ENCODE measurements around the gene TTC39C.

TTC39C gene

DNA sequence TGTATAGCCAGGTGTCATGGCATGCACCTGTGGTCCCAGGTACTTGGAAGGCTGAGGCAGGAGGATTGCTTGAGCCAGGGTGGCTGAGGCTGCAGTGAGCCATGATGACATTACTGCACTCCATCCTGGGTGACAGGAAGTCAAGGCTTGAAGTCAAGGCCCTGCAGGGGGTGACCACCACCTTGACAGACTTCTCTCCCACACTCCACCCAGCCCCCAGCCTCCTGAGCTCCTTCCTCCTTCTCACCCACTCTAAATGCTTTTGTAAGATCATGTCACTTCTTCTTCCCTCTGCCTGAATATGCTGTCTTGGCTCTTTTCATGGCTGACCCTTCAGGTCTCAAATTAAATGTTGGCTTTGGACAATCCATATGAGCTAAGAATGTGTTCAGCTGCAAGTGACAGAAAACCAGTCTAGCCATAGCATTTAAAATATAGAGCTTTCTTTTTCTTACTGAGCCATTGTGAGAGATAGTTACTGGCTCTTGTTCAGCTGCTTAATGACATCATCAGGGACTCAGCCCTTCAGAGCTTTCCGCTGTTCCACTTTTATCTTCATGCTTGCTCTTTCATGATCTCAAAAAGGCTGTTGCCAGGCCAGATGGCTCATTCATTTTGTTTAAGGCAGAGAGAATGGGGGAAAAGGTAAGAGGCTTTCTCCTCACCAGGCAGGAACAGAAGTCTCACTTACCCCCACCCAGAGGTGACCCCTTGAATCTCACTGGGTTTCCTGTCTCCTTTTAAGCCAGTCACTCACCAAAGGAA, 36.7 kb upstream of the TTC39C start:
- peaks cover 36% of the 10 kb centered on the region for H3K4me1 Mint-ChIP-seq
- peaks cover 4% of the 10 kb centered on the region for H3K36me3 Mint-ChIP-seq (ENCODE audit: insufficient read depth)
- peak overlapping the region; percentile 33 for H3K4me3 Mint-ChIP-seq
- H3K27me3 Mint-ChIP-seq, result no peaks in the 10 kb centered on the region
- ATAC-seq (replicated peaks; ENCODE audit: extremely low read depth, poor library complexity, severe bottlenecking) (no peak), DNase-seq (ENCODE audit: low spot score in 2 of 2) (no peak)
- H3K27ac Mint-ChIP-seq (ENCODE audit: low read depth), result peak overlapping the region; percentile 77
- H3K9me3 Mint-ChIP-seq, result no peaks in the 10 kb centered on the region

DNA sequence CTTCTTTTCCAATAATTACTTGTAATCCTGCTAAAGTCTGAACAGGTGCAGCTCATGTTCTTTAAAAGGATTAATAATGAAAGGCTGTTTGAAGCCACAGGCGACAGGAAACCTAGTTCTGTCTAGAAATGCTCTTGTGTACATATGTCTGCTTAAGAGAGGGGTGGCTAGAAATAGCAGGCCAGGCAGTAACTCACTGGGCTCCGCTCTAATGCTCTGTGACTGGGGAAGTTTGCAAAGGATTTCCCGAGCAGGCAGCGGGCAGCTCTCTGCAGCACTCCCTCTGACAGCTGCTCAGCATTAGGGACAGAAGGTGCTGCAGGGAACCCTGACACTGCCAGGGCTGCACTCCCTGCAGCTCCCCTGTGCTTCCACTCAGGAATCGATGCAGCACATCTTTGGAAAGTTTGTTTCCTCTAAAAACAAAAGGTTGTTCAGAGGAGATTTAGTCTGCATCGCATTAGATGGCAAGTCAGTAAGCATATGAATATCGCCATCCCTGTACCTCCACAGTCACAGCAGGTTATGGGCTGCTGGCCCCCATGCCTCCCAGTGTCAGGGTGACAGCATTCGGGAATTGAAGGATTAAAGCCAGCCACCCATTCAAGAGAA, 33.1 kb upstream of the TTC39C start:
- DNase-seq (ENCODE audit: low spot score in 2 of 2) (no peak), ATAC-seq (replicated peaks; ENCODE audit: extremely low read depth, poor library complexity, severe bottlenecking) (no peak)
- Mint-ChIP-seq H3K9me3 (no peaks in the 10 kb centered on the region), H3K36me3 (ENCODE audit: insufficient read depth) (peaks cover 2% of the 10 kb centered on the region), H3K27ac (ENCODE audit: low read depth) (no peak overlapping the region), H3K4me1 (peaks cover 20% of the 10 kb centered on the region), H3K4me3 (no peak overlapping the region), H3K27me3 (no peaks in the 10 kb centered on the region)

DNA sequence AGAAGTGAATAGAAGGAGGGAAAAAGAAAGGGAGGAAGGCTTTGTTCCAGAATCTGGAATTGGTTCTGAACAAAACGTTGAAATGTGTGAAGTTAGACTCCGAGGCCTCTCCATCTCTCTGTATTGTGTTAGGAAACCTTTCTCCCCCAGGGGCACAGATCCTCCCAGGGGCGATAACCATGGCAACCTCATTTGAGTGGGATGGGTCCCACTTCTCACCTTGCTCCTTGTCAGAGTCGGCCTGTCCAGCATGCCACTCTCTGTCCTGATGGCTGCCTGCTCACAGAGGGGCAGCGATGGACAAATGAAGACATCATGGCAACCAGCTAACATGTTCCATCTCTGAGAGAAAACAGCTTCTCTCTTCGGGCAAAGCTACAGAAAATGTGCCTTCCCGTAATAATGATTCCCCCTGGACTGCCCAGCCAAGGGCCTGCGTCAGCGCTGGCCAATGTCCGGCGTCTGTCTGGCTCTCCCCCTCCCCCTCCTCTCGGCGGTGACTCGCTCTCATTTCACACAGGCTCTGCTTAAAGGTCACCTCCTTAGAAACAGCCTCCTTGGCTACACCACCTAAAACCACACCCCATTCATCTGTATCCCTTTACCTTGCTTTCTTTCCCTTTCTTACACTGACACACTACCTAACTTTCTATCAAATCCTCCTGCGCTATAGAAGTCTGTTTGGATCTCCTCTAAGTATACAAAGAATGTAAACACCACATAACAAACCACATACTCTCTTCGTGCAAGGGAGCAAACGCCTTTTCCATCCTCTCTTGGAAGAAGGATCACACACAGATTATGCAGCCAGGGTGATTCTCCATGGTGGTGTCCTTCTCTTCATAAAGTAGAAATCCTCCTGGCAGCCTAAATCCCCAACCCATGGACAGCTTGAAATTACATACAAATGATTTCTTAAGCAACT, 32.1 kb upstream of the TTC39C start:
- Mint-ChIP-seq H3K27ac (ENCODE audit: low read depth) (no peak overlapping the region), H3K4me1 (peaks cover 21% of the 10 kb centered on the region), H3K36me3 (ENCODE audit: insufficient read depth) (peaks cover 2% of the 10 kb centered on the region), H3K27me3 (no peaks in the 10 kb centered on the region), H3K9me3 (no peaks in the 10 kb centered on the region), H3K4me3 (no peak overlapping the region)
- DNase-seq (ENCODE audit: low spot score in 2 of 2) (no peak), ATAC-seq (replicated peaks; ENCODE audit: extremely low read depth, poor library complexity, severe bottlenecking) (no peak)

DNA sequence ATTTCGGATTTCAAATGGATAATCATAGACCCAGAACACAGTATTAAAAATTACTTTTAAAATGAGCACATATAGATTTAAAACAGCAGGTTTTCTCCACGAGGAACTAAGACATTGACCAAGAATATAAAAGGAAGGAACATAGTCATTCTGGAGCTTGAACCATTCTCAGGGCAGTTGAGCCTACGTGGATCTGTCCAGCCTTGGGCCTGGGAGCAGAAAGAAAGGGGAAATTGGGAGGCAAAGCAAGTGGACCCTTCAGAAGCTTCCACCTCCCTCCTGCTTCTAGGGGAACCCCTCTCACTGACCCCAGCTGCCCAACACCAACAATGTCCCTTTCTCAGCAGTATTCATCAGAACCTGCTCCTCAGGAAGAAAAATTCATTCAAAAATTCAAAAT, 31.4 kb upstream of the TTC39C start:
- no peak overlapping the region for H3K4me3 Mint-ChIP-seq
- H3K4me1 Mint-ChIP-seq, result peaks cover 18% of the 10 kb centered on the region
- no peak for ATAC-seq (replicated peaks; ENCODE audit: extremely low read depth, poor library complexity, severe bottlenecking)

DNA sequence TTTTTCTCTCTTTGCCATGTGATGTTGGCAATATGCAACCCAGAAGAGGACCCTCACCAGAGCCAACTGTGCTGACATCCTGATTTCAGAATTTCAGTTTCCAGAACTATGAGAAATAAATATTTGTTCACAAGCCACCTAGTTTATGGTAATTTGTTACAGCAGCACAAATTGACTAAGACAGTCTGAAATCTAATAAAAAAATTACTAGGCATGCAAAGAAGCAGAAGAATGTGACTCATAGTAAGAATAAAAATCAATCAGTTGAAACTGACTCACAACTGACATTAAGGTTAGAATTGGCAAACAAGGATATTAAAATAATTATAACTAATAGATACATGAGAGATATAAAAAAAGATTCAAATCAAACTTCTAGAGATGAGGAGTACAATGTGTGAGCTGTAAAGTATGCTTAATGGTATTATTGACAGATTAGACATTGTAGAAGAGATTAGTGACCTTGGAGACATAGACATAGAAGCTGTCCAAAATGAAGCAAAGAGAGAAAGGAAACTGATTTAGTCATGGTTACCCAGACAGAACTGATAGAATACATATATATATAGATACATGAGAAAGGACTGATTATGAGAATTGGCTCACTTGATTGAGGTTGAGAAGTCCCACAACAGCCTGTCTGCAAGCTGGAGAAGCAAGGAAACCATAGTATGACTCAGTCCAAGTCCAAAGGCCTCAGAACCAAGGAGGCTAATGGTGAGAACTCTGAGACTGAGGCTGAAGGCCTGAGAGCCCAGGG, 27.8 kb upstream of the TTC39C start:
- H3K27me3 Mint-ChIP-seq, result no peaks in the 10 kb centered on the region
- H3K27ac Mint-ChIP-seq (ENCODE audit: low read depth), result peak overlapping the region; percentile 23
- ATAC-seq (replicated peaks; ENCODE audit: extremely low read depth, poor library complexity, severe bottlenecking) (no peak), DNase-seq (ENCODE audit: low spot score in 2 of 2) (no peak)
- H3K9me3 Mint-ChIP-seq, result no peaks in the 10 kb centered on the region
- H3K4me3 Mint-ChIP-seq, result no peak overlapping the region
- H3K4me1 Mint-ChIP-seq, result peaks cover 40% of the 10 kb centered on the region
- H3K36me3 Mint-ChIP-seq (ENCODE audit: insufficient read depth), result peaks cover 2% of the 10 kb centered on the region

More for the DNA sequence above, 31.4 kb upstream of the TTC39C start:
- H3K36me3 Mint-ChIP-seq (ENCODE audit: insufficient read depth), result peaks cover 2% of the 10 kb centered on the region
- H3K27me3 Mint-ChIP-seq, result no peaks in the 10 kb centered on the region
- H3K9me3 Mint-ChIP-seq, result no peaks in the 10 kb centered on the region
- no peak overlapping the region for H3K27ac Mint-ChIP-seq (ENCODE audit: low read depth)
- DNase-seq (ENCODE audit: low spot score in 2 of 2), result no peak

DNA sequence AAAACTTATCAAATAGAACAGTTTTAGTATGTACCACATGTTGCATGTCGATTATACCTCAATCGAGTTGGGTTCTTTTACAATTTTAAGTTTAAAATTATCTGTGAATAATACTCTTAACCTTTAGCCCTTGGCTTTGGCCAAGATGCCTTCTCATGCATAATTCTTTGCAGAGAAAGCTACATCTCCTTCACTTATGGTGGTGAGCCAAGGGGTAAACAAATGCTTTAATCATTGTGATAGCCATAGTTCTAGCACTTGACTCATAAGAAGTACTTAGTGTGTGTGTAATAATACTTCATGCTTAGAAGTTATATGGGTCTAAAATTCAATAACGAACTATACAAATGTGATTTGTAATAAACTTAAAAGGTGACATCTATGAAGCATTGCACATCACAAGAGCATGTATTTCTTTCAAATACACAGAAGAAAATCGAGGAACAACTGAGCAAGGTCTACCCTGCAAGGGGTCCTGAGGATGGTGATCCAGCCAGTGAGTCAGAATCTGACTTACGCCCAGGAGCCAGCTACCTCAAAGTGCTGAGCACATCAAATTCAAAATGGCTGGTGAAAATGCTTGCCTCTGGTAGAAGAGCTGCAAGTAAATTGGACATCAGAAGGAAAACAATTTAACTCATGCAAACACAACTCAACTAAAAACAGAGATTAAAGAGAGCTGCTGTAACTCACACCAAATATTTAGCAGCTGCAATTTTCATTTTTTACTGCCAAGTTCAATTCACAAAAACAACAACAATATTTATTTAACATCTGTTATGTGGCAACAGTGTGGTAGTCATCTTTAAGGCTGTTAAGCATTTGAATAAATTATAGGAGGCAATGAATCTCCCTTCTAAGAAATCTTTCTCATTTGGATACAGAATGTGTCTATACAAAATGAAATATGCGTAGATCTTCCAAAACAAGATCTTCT, 23.8 kb upstream of the TTC39C start:
- H3K36me3 Mint-ChIP-seq (ENCODE audit: insufficient read depth), result peaks cover 10% of the 10 kb centered on the region
- ATAC-seq (replicated peaks; ENCODE audit: extremely low read depth, poor library complexity, severe bottlenecking), result no peak
- H3K4me1 Mint-ChIP-seq, result peaks cover 66% of the 10 kb centered on the region
- peak overlapping the region; percentile 92 for H3K27ac Mint-ChIP-seq (ENCODE audit: low read depth)
- no peaks in the 10 kb centered on the region for H3K9me3 Mint-ChIP-seq
- DNase-seq (ENCODE audit: low spot score in 2 of 2), result no peak
- peak overlapping the region; percentile 26 for H3K4me3 Mint-ChIP-seq
- H3K27me3 Mint-ChIP-seq, result no peaks in the 10 kb centered on the region

DNA sequence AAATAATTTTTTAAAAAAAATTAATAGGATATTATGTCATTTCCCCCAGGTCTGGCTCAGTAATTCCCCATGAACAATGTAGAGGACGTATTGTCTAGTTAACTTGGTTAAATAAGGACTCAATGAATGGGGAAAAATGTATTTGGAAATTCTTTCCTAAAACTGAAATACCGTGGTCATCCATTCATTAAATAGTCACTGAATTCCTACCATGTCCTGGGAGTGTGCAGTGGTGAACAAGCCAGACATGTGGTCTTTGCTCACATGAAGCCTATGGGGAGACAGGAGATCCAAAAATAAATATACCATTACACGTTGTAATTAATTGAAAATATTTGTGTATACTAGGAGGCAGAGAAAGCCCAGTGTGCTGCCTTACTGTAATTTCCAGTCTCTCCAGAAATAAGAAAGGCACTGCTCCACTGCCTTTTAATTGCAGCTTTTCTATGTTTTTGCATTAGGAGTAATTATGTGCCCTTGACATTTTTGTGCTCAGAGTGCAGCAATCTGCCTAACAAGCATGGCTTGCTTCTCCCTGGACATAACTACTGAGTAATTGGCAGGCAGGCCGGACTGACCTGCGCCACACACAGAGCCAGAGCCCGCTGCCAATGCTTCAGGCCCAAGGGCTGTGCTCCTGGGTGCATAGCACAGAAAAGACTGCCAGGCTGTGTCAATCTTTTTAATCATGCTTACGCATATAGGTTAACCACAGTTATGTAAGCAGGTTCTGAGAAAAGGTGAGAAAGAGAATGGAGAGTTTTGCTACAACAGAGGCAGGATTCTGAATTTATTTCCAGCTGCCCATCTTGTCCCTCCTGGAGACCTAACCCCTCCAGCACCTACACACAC, 22.2 kb upstream of the TTC39C start:
- peak overlapping the region; percentile 92 for H3K27ac Mint-ChIP-seq (ENCODE audit: low read depth)
- H3K4me3 Mint-ChIP-seq, result peak overlapping the region; percentile 73
- peaks cover 10% of the 10 kb centered on the region for H3K36me3 Mint-ChIP-seq (ENCODE audit: insufficient read depth)
- peak in 1 of 2 donors; percentile 56 for DNase-seq (ENCODE audit: low spot score in 2 of 2)
- H3K4me1 Mint-ChIP-seq, result peaks cover 58% of the 10 kb centered on the region
- H3K27me3 Mint-ChIP-seq, result no peaks in the 10 kb centered on the region
- H3K9me3 Mint-ChIP-seq, result no peaks in the 10 kb centered on the region
- peak; percentile 94 for ATAC-seq (replicated peaks; ENCODE audit: extremely low read depth, poor library complexity, severe bottlenecking)

DNA sequence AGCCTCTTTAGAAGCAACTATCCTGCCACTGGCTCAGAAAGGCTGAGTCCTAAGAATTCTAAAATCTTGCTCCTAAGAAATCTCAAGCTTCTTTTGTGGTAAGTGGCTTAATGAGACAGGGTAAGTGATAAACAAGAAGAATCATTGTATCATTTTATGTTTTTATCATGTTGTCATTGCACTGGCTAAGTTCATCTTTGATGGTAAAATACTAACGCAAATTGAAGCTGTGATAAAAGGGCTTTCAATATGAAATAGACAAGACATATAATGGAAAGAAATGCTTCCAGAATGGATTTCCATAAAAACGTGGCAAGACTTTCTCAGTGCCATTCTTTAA, 21.6 kb upstream of the TTC39C start:
- DNase-seq (ENCODE audit: low spot score in 2 of 2) (no peak), ATAC-seq (replicated peaks; ENCODE audit: extremely low read depth, poor library complexity, severe bottlenecking) (peak; percentile 47)
- peak overlapping the region; percentile 73 for H3K4me3 Mint-ChIP-seq
- H3K27me3 Mint-ChIP-seq, result no peaks in the 10 kb centered on the region
- peak overlapping the region; percentile 92 for H3K27ac Mint-ChIP-seq (ENCODE audit: low read depth)
- H3K4me1 Mint-ChIP-seq, result peaks cover 56% of the 10 kb centered on the region
- H3K9me3 Mint-ChIP-seq, result no peaks in the 10 kb centered on the region
- peaks cover 10% of the 10 kb centered on the region for H3K36me3 Mint-ChIP-seq (ENCODE audit: insufficient read depth)

DNA sequence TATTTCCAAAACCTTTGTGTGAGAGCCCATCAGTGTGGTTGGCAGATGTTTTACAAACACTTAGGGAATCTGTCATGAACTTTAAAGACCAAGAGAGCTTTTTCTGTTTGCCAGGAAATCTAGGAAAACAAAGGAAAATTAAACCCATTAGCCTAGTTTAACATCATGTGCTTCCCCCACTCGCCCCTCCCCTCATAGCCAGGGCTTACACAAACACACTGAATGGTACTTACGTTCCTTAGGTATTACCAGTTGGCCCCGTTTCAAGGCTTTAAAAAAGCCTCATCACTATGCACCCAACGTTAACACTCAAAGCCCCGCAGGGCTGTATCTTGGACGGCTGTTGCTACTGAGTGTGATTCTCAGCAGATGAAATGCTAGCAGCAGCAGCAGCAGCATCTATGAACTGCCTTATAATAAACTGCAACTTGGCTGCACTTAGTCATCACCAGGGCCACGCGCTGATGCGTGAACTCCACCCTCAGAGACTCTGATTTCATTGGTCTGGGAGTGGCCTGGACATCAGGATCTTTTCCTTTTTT, 20.1 kb upstream of the TTC39C start:
- no peaks in the 10 kb centered on the region for H3K9me3 Mint-ChIP-seq
- no peaks in the 10 kb centered on the region for H3K27me3 Mint-ChIP-seq
- H3K27ac Mint-ChIP-seq (ENCODE audit: low read depth), result peak overlapping the region; percentile 92
- peaks cover 10% of the 10 kb centered on the region for H3K36me3 Mint-ChIP-seq (ENCODE audit: insufficient read depth)
- DNase-seq (ENCODE audit: low spot score in 2 of 2) (no peak), ATAC-seq (replicated peaks; ENCODE audit: extremely low read depth, poor library complexity, severe bottlenecking) (peak; percentile 36)
- peak overlapping the region; percentile 73 for H3K4me3 Mint-ChIP-seq
- peaks cover 52% of the 10 kb centered on the region for H3K4me1 Mint-ChIP-seq

DNA sequence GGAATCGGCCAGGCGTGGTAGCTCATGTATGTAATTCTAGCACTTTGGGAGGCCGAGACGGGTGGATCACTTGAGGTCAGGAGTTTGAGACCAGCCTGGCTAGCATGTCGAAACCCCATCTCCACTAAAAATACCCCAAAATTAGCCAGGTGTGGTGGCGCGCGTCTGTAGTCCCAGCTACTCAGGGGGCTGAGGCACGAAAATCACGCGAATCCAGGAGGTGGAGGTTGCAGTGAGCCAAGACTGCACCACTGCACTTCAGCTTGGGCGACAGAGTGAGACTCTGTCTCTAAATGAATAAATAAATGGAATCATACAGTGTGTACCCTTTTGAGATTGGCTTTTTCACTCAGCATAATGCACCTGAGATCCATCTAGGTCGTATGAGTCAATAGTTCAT, 19.4 kb upstream of the TTC39C start:
- H3K27ac Mint-ChIP-seq (ENCODE audit: low read depth), result peak overlapping the region; percentile 92
- DNase-seq (ENCODE audit: low spot score in 2 of 2) (no peak), ATAC-seq (replicated peaks; ENCODE audit: extremely low read depth, poor library complexity, severe bottlenecking) (no peak)
- peak overlapping the region; percentile 73 for H3K4me3 Mint-ChIP-seq
- no peaks in the 10 kb centered on the region for H3K9me3 Mint-ChIP-seq
- H3K4me1 Mint-ChIP-seq, result peaks cover 52% of the 10 kb centered on the region
- no peaks in the 10 kb centered on the region for H3K27me3 Mint-ChIP-seq
- peaks cover 8% of the 10 kb centered on the region for H3K36me3 Mint-ChIP-seq (ENCODE audit: insufficient read depth)

Data from central memory CD8-positive, alpha-beta T cell (primary cell).